GM19452 (cell line): ENCODE results near the gene SLC16A7.
A peak's percentile ranks its signal among the peaks of the same experiment; 100 is the strongest.
"Not testable (repeated sequence)": the region's sequence is repeated elsewhere in the genome, so short reads cannot be mapped to it uniquely, and the experiment has no call there.

Experiments
- ATAC-seq: cut with Tn5 transposase; IDR thresholded peaks from one replicate; pipeline ENCODE4 v1.9.1; 2021; ENCODE audit not compliant: unreplicated experiment

Gene SLC16A7

DNA sequence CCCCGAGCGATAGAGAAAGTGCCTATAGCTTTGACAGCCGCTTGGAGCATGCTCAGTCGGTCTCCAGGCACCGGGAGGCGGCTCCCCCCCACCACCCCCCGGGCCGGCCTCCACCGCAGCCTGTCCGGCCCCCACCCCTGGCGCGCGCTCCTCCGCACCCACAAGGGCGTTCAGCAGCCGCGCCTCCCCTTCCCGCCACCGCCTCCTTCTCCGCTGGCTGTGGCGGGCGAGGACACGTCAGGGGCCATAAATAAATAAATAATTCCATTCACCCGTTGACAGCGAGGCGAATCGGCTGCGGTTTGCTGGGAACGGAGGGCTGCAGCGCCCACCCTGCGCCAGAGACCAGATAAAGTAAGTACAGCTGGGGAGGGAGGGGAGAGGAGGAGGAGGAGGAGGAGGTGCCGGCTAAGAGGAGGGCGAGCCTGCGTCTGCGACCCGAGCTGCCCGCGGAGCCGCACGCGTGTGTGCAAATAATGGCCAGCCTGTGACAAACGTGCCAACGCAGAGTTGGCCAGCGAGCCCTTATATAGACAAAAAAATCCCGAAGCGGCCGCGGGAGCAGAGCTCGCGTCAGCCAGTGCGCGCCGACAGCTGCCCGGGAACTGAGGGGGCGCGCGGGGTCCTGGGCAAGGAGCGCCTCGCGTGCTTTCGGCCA lies at the start of gene SLC16A7:
Gene SLC16A7, plus strand, starts transcription at position 147 of the 658 bp plus-strand sequence. CDS start 108,773 bp downstream, outside the sequence.
- peak; percentile 57 for ATAC-seq

DNA sequence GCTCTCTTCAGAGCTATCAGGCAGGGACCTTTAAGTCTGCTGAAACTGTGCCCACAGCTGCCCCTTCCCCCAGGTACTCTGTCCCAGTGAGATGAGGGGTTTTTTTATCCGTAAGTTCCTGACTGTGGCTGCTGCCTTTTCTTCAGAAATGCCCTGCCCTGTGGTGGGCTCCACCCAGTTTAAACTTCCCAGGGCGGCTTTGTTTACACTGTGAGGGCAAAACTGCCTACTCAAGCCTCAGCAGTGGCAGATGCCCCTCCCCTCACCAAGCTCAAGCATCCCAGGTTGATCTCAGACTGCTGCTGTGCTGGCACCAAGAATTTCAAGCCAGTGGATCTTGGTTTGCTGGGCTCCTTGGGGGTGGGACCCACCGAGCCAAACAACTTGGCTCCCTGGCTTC lies 46.9 kb upstream of the SLC16A7 start:
- no peak for ATAC-seq

- ATAC-seq: no peak
These were observed 36.1 kb upstream of the SLC16A7 start for GRCh38 chr12:59559696-59560095.

- ATAC-seq: no peak
These were observed 25.7 kb upstream of the SLC16A7 start for GRCh38 chr12:59570145-59570544.

- no peak for ATAC-seq
These were observed 21.4 kb upstream of the SLC16A7 start for GRCh38 chr12:59574406-59574805.

DNA sequence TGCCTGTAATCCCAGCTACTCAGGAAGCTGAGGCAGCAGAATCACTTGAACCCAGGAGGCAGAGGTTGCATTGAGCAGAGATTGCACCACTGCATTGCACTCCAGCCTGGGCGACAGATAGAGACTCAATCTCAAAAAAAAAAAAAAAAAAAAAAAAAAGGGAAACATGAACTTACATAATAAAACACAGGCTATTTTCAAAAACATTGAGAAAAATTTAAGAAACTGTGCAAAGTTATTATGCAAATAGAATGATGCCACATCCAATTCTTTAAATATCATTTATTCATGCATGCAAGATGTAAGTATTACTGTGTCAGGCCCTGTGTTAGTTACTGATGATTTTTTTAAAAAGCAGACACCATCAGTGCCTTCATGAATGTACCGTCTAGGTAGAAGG lies 20.0 kb upstream of the SLC16A7 start:
- no peak for ATAC-seq

DNA sequence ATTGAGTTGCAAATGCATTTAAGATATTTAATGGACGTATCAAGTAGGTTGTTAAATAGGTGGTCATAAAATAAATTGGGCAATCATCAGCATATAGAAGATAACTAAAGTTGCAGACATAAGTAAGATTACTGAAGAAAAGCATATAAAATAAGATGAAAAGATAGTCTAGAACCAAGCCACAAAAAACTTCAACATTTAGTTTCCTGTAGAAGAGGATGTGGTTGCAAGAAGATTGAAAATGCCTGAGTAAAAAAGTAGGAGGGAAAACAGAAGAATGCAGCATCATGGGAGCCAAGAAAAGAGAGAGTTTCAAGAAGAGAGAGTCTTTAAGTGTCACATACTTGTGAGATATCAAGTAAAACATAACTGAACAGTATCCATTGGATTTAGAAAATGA lies 17.6 kb upstream of the SLC16A7 start:
- no peak for ATAC-seq

DNA sequence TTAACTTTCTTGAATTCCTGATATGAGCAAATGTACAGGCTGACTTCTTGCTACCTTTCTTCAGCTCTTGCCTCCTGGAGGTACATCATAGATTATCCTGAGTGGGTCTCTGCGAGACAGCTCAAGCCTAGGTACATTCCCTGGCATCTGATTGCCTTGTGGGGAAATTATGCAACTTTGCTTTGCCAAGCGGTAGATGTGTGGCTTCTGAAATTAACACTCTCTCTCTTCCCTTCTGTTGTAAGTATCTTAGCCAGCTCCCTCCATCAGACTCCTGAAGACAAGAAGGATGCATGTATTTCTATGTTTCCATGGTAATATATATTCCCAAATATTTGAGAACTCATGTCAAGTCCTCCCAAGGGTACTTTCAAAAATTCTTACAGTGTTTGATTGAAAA lies 16.2 kb upstream of the SLC16A7 start:
- ATAC-seq: no peak

DNA sequence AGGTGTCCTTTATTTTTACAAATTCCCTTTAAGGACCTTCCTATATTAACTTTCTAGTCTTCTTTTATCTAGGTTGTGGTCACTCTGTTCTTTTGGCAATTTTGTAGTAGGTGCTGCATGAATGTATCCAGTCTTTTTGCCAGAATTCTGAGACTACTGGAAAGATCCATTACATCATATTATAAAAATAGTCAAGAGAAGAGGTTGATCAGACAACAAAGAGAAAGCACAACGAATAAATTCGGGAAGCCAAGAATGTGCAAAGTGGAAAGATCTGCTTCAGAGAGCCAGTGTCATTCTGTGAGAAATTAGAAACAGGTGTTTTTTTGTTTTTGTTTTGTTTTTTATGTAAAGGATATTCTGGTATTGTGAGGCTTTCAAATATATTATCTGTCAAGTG lies 15.8 kb upstream of the SLC16A7 start:
- no peak for ATAC-seq

GRCh38 chr12:59583003-59583712 lies 12.7 kb upstream of the SLC16A7 start:
- ATAC-seq: no peak

DNA sequence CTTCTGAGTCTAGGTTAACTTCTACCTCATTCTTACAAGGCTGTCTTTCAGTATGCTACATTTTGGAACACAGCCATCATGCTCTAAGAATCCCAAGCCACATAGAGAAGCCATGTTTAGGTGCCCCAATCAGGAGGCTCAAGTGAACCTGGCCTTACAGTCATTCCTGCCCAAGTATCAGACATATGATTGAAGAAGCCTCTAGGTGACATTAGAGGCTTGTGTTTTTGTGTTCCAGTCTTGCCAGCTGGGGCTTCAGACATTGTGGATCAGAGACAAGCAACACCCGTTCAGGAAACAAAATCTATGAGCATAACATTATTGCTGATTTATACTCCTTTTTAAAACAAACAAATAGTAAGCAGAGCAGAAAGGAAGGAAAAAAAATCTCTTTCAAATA lies 8.1 kb upstream of the SLC16A7 start:
- no peak for ATAC-seq

GRCh38 chr12:59593761-59594160 lies 2.1 kb upstream of the SLC16A7 start:
- no peak for ATAC-seq

DNA sequence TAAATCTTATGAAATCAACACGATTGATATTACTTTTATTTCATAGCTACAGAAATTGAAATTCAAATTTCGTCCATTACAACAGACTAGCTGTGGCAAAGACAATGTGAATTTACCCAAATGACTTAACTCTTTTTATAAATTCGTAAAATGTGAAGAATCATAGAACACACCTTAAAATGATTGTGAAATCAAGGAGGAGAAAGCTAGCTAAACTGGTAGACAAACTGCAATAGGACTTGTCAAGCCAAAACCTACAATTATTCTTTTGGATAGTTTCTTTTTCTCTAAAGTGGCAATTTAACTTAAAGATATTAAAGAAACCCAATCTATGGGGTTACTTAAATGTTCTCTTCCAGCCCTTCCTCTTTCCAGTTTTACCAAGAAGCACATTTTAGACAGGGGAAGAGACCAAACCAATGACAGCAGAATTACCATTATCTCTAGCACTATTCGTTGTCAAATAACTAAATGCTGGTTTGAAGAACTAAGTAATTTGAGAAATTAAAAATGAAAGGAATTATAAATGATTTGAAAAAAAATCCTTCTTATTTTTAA lies 807 bp upstream of the SLC16A7 start:
- no peak for ATAC-seq

GRCh38 chr12:59595565-59595882 lies 305 bp upstream of the SLC16A7 start:
- ATAC-seq: no peak

GRCh38 chr12:59597385-59597781 lies 1.6 kb downstream of the SLC16A7 start:
- ATAC-seq: peak; percentile 55

DNA sequence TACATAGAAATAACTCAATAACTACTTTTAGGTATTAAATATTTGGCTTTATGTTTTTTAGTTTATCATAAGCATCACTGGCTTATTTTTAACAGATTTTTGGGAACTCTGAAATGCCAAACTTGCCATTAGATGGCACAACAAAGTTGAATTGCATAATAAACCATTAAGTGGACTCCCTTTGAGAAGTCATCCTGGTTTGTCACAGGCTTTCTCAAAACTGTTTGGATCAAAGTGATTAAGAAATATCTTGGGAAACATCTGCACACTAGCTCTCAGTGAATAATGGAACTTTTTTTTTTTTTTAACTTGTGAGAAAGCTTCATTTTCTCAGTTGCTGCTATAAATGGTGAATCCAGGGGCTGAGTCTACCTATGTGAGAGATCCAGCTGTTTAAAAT lies 4.3 kb downstream of the SLC16A7 start:
- no peak for ATAC-seq

GRCh38 chr12:59603754-59604153 lies 7.9 kb downstream of the SLC16A7 start:
- no peak for ATAC-seq

DNA sequence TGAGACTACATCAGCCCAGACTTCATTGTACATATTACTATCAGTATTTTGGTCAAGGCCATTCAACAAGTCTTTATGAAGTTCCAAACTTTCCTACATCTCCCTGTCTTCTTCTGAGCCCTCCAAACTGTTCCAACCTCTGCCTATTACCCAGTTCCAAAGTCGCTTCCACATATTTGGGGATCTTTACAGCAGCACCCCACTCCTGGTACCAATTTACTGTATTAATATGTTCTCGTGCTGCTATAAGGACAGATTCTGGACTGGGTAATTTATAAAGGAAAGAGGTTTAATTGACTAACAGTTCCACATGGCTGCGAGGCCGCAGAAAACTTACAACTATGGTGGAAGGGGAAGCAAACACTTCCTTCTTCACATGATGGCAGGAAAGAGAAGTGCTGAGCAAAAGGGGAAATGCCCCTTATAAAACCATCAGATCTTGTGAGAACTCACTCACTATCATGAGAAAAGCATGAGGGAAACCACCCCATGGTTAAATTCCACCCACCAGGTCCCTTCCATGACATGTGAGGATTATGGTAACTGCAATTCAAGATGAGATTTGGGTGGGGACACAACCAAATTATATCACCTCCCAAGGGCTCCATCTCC lies 17.1 kb downstream of the SLC16A7 start:
- ATAC-seq: not testable (repeated sequence)

GRCh38 chr12:59615392-59616165 lies 19.8 kb downstream of the SLC16A7 start:
- ATAC-seq: no peak

- peak; percentile 53 for ATAC-seq
These were observed 23.8 kb downstream of the SLC16A7 start for GRCh38 chr12:59619461-59620240.

- ATAC-seq: peak; percentile 16
These were observed 24.5 kb downstream of the SLC16A7 start for GRCh38 chr12:59620326-59620725.
